ENCODE data around the gene MLLT1. TPM values are rescaled to one million over a fixed set of nuclear protein-coding genes. Genes with fewer than 3 reads are reported as not detected.

The MLLT1 gene
- total and polyA plus RNA-seq, 10 of the 15 experiments (the other 5 are each of a cell fraction or from before 2014, with no cell fraction given) = 0.16 to 61.1 (median 8.5) TPM

GRCh38 chr19:6298413-6298812 is 18.6 kb upstream of the MLLT1 start (continued):
- TF ChIP-seq CEBPZ (IDR thresholded peaks at IDR 0.05; ENCODE audit: low read depth, low read length) = no peak
- TF ChIP-seq SUPT20H (IDR thresholded peaks at IDR 0.05; ENCODE audit: borderline replicate concordance, control insufficient read depth, low read depth, low read length) = no peak
- no peak for TF ChIP-seq ZNF592 (IDR thresholded peaks at IDR 0.05)
- TF ChIP-seq ZNF274 (IDR thresholded peaks at IDR 0.05; ENCODE audit: insufficient read depth, insufficient read length) = no peak
- no peak for TF ChIP-seq SREBF2 (IDR thresholded peaks at IDR 0.05; ENCODE audit: low read length)
- TF ChIP-seq PBX3 (IDR thresholded peaks at IDR 0.05; ENCODE audit: insufficient replicate concordance, low read depth, low read length) = no peak
- no peak for TF ChIP-seq E2F4 (IDR thresholded peaks at IDR 0.05; ENCODE audit: low read depth, low read length)
- TF ChIP-seq BCL11A (IDR thresholded peaks at IDR 0.05; ENCODE audit: low read depth, low read length) = no peak
